Suprapubic skin (tissue), 4 donors: Measurements from ENCODE around the gene POLR1H.
"Not testable (repeated sequence)": the region's sequence is repeated elsewhere in the genome, so short reads cannot be mapped to it uniquely, and the experiment has no call there.

Experiments
- CTCF ChIP-seq, 2 donors: fragments of 200-600 bp in 1 of 2; fragments of 450-650 bp in 1 of 2; sonication (generic) in 1 of 2; IDR thresholded peaks; one replicate each; pipeline ENCODE4 v1.5.1; 2016 to 2019; ENCODE audit warnings: antibody characterized with exemption in 2 of 2, mild to moderate bottlenecking in 1 of 2, moderate library complexity in 1 of 2
- EP300 ChIP-seq: sonication (generic); formaldehyde crosslinking; IDR thresholded peaks from one replicate; pipeline ENCODE4 v1.6.1; 2017; ENCODE audit warnings: antibody characterized with exemption
- POLR2A ChIP-seq, 2 donors: fragments of 450-650 bp; IDR thresholded peaks; one replicate each; pipeline ENCODE4 v1.6.1; 2017; ENCODE audit warnings: antibody characterized with exemption in 2 of 2, mild to moderate bottlenecking in 2 of 2, moderate library complexity in 2 of 2
- POLR2AphosphoS5 ChIP-seq, 3 donors: sonication (generic); formaldehyde crosslinking; IDR thresholded peaks; one replicate each; pipeline ENCODE4 v1.6.1; 2017; ENCODE audit warnings: antibody characterized with exemption in 3 of 3

DNA sequence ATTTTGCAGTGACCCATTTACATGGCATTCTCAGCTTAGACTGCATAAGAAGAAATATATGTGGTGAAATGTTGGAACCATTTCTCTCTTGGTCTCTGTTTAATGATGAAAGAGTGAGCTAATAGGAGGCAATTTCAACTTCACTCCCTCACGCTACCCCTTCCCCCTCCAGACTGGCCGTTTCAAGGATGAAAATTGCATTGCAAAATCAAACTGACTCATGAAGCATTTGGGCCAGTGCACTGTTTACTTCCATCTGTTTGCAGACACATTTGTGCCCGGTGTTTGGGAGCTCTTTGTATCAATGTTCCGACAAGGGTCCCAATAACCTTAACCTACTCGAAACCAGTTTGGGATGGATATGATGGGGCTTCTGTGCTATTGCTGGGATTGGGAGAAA is 27.6 kb upstream of the POLR1H start:
- not testable (repeated sequence) for TF ChIP-seq CTCF (IDR thresholded peaks at IDR 0.05); POLR2A (IDR thresholded peaks at IDR 0.05); EP300; POLR2AphosphoS5 (IDR thresholded peaks at IDR 0.05)
